Ascending aorta (tissue), 2 donors: ENCODE data around the gene KIF3A. TPM values are rescaled to one million over a fixed set of nuclear protein-coding genes. Genes with fewer than 3 reads are reported as not detected.

ENCODE experiments used
- DNase-seq, 2 donors: peaks; one replicate each; pipeline ENCODE4 v3.0.0-alpha.2; 2019; ENCODE audit warnings: low spot score in 2 of 2
- H3K27ac ChIP-seq, 2 donors: fragments of 200-600 bp; sonication (generic); one replicate each; pipeline ENCODE4 v1.5.1; 2016 to 2017; ENCODE audit warnings: mild to moderate bottlenecking in 1 of 2
- H3K27me3 ChIP-seq: fragments of 200-600 bp; sonication (generic); one replicate; pipeline ENCODE4 v1.5.1; 2017
- H3K36me3 ChIP-seq, 2 donors: fragments of 200-600 bp; sonication (generic); one replicate each; pipeline ENCODE4 v1.5.1; 2016
- H3K4me1 ChIP-seq, 2 donors: fragments of 200-600 bp; sonication (generic); one replicate each; pipeline ENCODE4 v1.5.1; 2016 to 2017; ENCODE audit warnings: mild to moderate bottlenecking in 1 of 2
- H3K4me3 ChIP-seq, 2 donors: fragments of 200-600 bp; sonication (generic); one replicate each; pipeline ENCODE4 v1.5.1; 2016 to 2017; ENCODE audit warnings: mild to moderate bottlenecking in 1 of 2
- H3K9me3 ChIP-seq, 2 donors: fragments of 200-600 bp; sonication (generic); one replicate each; pipeline ENCODE4 v1.5.1; 2016
- CTCF ChIP-seq, 3 experiments: fragments of 200-600 bp in 2 of 3; fragments of 450-650 bp in 1 of 3; sonication (generic) in 2 of 3; IDR thresholded peaks; one replicate each; pipeline ENCODE4 v1.5.1; 2016 to 2019; ENCODE audit warnings: antibody characterized with exemption in 3 of 3, mild to moderate bottlenecking in 1 of 3, moderate library complexity in 1 of 3
- intact Hi-C: fragments of 100-400 bp; cut with DNase I; formaldehyde crosslinking; loops from one replicate; pipeline ENCODE4 v1.15.1; 2023
- total RNA-seq: library from RNA; depleted of rRNA; stranded (reverse); fragments of >200 nt; gene quantifications from one replicate; pipeline ENCODE4 v1.1.0, GENCODE V29; 2016

Gene KIF3A
- total RNA-seq, 1 donor from 2014 or later, result 4.4 TPM

DNA sequence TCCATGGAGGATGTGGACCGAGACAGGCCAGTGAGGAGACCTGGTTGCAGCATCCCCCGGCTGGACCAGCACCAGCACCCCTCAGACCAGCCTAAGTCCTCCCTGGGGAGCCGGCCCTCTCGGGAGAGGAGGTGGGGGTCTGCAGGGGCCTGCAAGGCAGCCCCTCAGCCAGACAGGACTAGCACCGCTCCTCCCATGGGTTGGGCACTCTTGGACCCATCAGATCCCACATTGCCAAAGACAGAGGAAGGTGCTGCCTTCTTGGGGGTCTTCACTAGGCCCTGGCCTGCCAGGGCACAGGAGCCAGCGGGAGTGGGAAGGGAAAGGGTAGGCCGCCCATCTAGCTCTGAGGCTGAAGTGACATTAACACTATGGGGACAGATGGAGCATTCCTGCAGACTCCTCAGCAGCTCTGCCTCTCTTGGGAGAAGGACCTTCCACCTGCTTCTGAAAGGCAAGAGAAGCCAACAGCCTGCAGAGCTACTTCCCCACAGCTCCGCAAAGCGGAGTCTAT, 72.6 kb downstream of the KIF3A start:
- Histone ChIP-seq H3K27ac (no peak overlapping the region), H3K4me1 (no peaks in the 10 kb centered on the region), H3K9me3 (no peaks in the 10 kb centered on the region), H3K36me3 (no peaks in the 10 kb centered on the region), H3K4me3 (no peak overlapping the region), H3K27me3 (no peaks in the 10 kb centered on the region)
- TF ChIP-seq CTCF (IDR thresholded peaks at IDR 0.05), result no peak
- intact Hi-C loops, result no loop called here
- no peak for DNase-seq

GRCh38 chr5:132663771-132664695, 73.3 kb downstream of the KIF3A start:
- TF ChIP-seq CTCF (IDR thresholded peaks at IDR 0.05), result no peak
- Histone ChIP-seq H3K4me3 (no peak overlapping the region), H3K27me3 (no peaks in the 10 kb centered on the region), H3K4me1 (no peaks in the 10 kb centered on the region), H3K36me3 (no peaks in the 10 kb centered on the region), H3K9me3 (no peaks in the 10 kb centered on the region), H3K27ac (no peak overlapping the region)
- intact Hi-C loops, result no loop called here
- DNase-seq, result no peak

DNA sequence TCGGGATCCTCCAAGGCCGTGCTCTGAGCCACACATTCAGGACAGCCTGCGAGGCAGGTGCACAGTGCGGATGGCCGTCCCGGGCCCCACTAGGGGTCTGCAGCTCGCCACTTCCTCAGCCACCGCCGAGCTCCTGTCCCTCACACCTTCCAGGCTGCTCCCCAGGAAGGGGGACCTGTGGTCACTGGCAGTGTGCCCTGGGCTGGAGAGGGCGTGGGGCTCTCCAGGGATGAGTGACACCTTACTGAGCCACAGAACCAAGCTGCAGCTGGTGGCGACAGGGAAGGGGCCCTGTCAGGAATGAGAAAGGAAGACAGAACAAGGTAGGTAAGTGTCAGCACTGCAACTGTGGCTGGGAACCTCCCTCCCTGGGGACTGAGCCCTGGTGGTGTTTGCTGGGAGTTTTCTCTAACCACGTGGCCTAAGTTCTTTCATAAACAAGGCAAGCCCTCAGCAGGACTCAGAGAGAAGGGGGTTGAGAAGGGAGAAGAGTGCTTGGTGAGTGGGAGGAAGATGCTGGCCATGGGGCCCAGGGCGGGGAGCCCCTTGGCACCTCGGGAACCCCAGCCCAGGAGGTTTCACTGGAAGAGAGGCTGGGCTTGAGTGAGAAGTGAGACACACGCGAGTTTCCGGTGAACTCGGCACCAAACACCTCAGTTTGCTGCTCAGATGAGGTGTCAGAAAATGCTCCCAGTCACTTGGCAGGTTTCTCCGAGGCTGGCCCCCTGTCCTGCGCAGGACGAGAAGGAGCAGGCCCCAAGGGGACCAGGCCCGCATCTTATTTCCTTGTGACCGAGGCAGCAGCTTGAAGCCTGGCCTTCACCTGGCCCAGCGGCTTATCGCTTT, 74.2 kb downstream of the KIF3A start:
- no peak for TF ChIP-seq CTCF (IDR thresholded peaks at IDR 0.05)
- H3K27ac ChIP-seq, result no peak overlapping the region
- no peaks in the 10 kb centered on the region for H3K4me1 ChIP-seq
- no peaks in the 10 kb centered on the region for H3K36me3 ChIP-seq
- intact Hi-C loops, result no loop called here
- no peak overlapping the region for H3K4me3 ChIP-seq
- no peaks in the 10 kb centered on the region for H3K9me3 ChIP-seq
- no peaks in the 10 kb centered on the region for H3K27me3 ChIP-seq
- peak in 1 of 2 donors; percentile 59 for DNase-seq

DNA sequence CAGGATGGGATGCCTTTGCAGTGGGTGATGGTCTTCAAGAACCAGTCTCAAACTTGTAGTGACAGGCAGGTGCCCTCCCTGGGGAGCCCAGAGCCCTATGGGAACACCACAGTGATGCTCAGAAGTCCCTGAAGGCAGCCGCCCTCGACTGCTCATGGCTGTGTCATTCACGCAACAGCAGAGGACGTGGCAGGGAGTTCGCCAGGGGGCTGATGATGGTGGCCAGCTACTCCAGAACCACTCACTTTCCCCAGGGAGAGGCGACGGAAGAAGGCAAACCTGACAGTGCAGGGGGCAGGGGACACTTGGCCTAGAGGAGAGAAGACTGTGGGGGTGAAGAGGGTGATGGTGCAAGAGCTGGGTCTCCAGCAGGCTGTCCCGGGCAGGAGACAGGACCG, 75.3 kb downstream of the KIF3A start:
- Histone ChIP-seq H3K27me3 (no peaks in the 10 kb centered on the region), H3K36me3 (no peaks in the 10 kb centered on the region), H3K4me1 (no peaks in the 10 kb centered on the region), H3K4me3 (no peak overlapping the region), H3K9me3 (no peaks in the 10 kb centered on the region), H3K27ac (no peak overlapping the region)
- intact Hi-C loops, result no loop called here
- DNase-seq, result peak in 1 of 2 donors; percentile 45
- no peak for TF ChIP-seq CTCF (IDR thresholded peaks at IDR 0.05)

GRCh38 chr5:132661231-132662003, 75.9 kb downstream of the KIF3A start:
- intact Hi-C loops, result no loop called here
- TF ChIP-seq CTCF (IDR thresholded peaks at IDR 0.05), result no peak
- peaks cover 0 to 2% of the 10 kb centered on the region in 2 donors for H3K4me1 ChIP-seq
- no peak overlapping the region for H3K27ac ChIP-seq
- H3K27me3 ChIP-seq, result no peaks in the 10 kb centered on the region
- H3K36me3 ChIP-seq, result no peaks in the 10 kb centered on the region
- DNase-seq, result peak in 1 of 2 donors; percentile 48
- H3K9me3 ChIP-seq, result no peaks in the 10 kb centered on the region
- H3K4me3 ChIP-seq, result no peak overlapping the region
